Activated T-cell treated with anti-CD3 and anti-CD28 coated beads, Interleukin-2, amount 50 U/mL, for 1 hour (primary cell): ENCODE results near the gene CRACR2A.

Experiments
- DNase-seq: peaks from one replicate; pipeline ENCODE4 v3.0.0-alpha.2; 2020

Gene CRACR2A

DNA sequence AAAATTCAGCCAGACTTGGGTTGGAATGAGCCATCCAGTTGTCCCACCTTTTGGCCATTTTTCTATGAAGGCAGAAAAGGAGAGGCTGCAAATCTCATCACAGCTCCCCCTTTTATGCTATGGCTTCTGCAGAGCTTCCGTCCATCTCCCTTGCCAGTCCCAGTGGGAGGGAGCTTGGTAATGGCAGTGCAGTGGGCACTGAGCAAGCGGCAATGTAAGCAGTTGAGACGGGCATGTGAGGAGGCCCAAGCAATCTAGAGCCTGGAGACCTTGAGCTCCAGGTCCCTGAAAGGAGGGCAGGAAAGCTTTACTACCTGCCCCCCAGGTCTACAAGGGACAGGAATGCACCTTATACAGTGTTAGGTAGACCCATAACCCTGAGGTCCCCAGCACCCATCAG, 73.1 kb downstream of the CRACR2A start:
- DNase-seq: no peak

DNA sequence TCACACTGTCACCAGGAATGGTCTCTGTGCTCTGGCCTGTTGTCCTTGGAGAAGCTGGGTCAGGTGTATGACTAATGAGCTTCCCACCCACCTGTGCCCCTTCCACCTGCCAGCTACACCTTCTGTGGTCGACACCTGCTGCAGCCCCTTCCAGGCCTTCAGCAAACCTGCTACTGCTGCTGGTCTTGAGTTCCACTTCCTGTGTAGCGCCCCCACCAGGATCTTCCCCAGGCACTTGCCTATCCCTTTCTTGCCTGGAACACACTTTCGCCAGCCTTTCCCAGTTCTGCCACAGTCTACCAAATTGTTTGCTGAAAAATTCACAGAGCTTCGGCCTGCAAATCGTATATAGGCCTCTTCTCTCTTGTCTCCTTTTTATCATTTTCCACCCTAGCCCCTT, 75.3 kb downstream of the CRACR2A start:
- no peak for DNase-seq

GRCh38 chr12:3673981-3674708, 78.8 kb downstream of the CRACR2A start:
- DNase-seq: no peak

GRCh38 chr12:3672113-3672509, 80.8 kb downstream of the CRACR2A start:
- no peak for DNase-seq

- DNase-seq: no peak
Observed at GRCh38 chr12:3671330-3672112, 81.4 kb downstream of the CRACR2A start.

- no peak for DNase-seq
Observed at GRCh38 chr12:3670083-3670620, 82.8 kb downstream of the CRACR2A start.

GRCh38 chr12:3669594-3669993, 83.3 kb downstream of the CRACR2A start:
- DNase-seq: no peak

DNA sequence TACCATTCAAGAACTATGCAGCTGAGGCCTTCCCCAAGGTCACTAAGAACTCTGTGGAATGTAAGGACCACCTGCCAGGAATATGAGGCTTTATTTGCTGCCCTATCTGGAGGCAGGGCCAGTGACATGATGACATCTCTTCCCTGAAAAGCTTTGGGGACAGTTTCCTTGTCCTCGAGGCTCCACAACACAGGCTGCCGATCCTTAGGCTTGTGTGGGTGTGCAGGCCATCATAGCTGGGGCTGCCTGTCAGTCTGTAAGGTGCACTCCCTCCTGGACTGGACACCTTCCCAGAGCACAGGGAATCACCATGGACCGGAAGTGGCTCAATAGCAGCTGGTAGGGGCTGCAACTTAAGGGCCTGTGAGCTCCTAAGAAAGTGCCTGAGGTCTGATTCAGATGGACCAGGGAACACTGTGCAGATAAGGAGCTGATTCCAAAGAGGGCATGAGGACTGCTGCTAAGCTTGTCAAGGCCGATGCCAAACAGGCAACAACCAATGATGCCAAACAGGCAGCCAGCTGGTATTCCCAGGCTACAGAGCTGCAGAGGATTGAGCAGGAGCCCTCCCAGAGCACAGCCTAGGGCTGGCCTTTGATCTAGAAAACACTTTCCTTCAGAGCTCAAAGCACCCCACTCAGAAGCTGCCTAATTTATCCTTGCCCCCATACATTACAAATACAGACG, 84.3 kb downstream of the CRACR2A start:
- no peak for DNase-seq

DNA sequence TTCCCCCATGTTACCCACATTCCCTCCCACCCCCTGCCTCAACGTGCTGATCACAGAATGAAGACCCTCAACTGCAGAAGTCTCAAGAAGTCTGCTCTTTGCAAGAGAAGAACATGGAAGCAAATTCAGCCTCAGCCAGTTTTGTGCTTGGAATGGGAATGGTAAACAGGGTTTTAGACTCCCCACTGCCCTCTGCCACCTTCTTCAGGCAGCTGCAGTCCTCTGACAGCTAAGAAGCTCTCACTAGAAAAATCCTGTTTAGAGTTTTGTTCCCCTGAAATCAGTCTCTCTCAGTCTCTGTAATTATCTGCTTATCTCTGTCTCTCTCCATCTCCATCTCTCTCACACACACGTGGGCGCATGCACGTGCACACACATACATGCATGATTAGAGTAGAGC, 85.4 kb downstream of the CRACR2A start:
- no peak for DNase-seq

GRCh38 chr12:3666441-3666840, 86.5 kb downstream of the CRACR2A start:
- no peak for DNase-seq

GRCh38 chr12:3662521-3662921, 90.4 kb downstream of the CRACR2A start:
- DNase-seq: no peak

DNA sequence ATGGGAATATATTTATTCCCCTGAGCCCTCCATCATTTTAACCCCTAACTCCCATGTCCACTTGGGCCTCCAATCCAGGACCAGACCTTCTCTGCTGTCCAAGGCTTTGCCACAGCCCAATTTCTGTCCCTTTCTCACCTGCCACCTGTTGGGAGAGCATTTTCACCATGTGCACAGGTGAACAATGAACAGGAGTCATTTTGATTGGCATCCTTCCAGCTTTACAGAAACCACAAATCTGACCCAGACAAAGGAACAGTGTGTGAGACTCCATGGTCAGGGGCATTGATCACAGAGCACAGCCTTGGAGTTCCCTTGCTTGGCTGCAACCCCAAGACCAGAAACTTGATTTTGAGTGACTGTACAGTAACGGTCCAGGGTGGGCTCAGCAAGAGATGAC, 91.9 kb downstream of the CRACR2A start:
- no peak for DNase-seq

GRCh38 chr12:3658327-3659163, 94.4 kb downstream of the CRACR2A start:
- peak; percentile 26 for DNase-seq

GRCh38 chr12:3656946-3657622, 95.8 kb downstream of the CRACR2A start:
- DNase-seq: no peak

DNA sequence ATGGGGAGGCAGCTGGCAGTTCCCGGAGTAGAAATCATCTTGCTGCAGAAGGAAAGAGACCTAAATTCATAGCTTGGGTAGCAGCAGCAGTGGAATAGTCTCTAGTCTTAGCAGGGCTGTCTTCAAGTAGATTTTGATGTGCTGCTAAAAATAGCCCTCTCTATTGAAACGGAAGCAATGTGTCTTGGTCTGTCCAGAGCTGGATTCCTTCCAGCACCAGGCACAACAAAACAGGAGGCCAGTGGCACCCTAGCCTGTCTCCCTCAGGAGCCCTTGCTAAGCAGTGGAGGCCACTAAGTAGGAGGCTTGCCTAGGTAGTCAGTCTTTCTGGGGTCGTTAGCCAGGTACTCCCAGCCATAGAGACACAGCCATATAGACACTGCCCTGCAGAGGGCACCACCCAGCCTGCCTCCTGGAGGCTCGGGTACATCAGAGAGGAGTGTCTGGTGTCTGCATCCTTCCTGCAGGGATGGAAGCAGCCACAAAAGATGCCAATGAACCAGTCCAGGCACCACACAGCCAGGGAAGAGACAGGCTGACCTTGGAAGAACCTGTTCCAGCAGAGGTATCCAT, 97.5 kb downstream of the CRACR2A start:
- no peak for DNase-seq

- DNase-seq: no peak
Observed at GRCh38 chr12:3651585-3652424, 101.1 kb downstream of the CRACR2A start.

DNA sequence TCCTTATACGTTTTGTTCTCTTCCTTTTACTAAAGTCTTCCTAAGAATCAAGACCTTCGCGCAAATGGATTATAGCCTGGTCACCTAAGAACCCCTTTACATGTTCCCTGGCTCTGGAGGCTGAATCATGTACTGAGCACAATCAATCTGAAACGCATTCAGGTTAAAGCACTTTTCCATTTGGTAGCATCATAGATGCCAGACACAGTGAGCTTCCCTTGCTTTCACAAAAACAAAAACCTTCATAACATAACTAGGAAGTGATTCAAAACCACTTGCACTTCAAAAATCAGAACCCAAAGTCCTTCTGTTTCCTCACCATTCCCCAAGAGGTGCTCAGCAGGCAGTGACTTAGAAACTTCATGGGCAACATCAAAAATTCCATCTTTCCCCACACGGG, 105.4 kb downstream of the CRACR2A start:
- DNase-seq: no peak

DNA sequence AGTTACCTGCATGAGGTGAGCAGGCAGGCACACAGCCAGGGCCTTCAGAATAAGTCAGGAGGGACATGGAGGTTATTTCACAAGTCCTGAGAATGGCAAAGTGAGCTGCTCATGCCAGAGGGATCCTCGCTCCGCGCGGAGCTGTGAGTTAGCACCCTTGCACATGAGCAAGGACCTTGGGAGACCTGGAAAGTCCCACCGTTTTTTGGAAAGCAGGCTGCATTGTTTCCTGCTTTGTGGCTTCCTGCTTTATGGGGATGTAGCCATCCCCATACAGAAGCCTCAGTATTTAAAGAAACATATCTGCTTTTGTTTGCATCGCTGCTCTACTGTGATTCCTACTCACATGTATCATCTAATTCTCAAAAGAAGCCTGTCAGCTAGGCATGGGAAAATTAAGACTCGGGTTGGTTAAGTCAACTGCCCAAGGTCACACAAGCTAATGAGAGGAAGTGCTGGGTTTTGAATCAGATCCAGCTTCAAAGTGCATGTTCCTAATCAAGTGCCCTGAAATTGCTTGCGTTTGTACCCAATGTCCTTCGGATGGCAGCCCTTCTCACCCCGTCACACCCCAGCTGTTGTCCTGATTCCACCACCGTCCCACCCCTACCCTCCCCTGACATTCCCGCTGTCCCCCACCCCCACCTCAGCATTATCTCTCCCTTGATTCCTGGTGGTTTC, 106.2 kb downstream of the CRACR2A start:
- no peak for DNase-seq

GRCh38 chr12:3645091-3645490, 107.8 kb downstream of the CRACR2A start:
- DNase-seq: no peak

- no peak for DNase-seq
Observed at GRCh38 chr12:3644104-3644503, 108.8 kb downstream of the CRACR2A start.
